Prostate gland (tissue), 2 donors: Measurements from ENCODE around the gene CEP112. TPM values are rescaled to one million over a fixed set of nuclear protein-coding genes. Genes with fewer than 3 reads are reported as not detected.

Experiments
- DNase-seq: peaks from one replicate; pipeline ENCODE4 v3.0.0-alpha.2; 2019; ENCODE audit warnings: low spot score
- H3K27ac ChIP-seq, 2 donors: fragments of 200-600 bp; sonication (generic); 2 replicates each; pipeline ENCODE4 v1.5.1; 2017 to 2019
- H3K27me3 ChIP-seq: fragments of 200-600 bp; sonication (generic); replicated peaks from 2 replicates; pipeline ENCODE4 v1.5.1; 2019; ENCODE audit not compliant: insufficient read depth
- H3K36me3 ChIP-seq, 2 donors: fragments of 200-600 bp; sonication (generic); 1 replicate in 1 of 2; 2 replicates in 1 of 2; pipeline versions ENCODE4 v1.5.1 to v1.8.1; 2017 to 2019
- H3K4me1 ChIP-seq: fragments of 200-600 bp; sonication (generic); replicated peaks from 2 replicates; pipeline ENCODE4 v1.5.1; 2019
- H3K4me3 ChIP-seq, 2 donors: fragments of 200-600 bp; sonication (generic); 2 replicates each; pipeline ENCODE4 v1.5.1; 2017 to 2019
- H3K9me3 ChIP-seq: fragments of 200-600 bp; sonication (generic); 2 replicates; pipeline ENCODE4 v1.5.1; 2017
- POLR2A ChIP-seq: fragments of 450-650 bp; IDR thresholded peaks from one replicate; pipeline ENCODE4 v1.6.1; 2016; ENCODE audit warnings: antibody characterized with exemption, mild to moderate bottlenecking
- POLR2AphosphoS5 ChIP-seq: sonication (generic); formaldehyde crosslinking; IDR thresholded peaks from one replicate; pipeline ENCODE4 v1.6.1; 2017; ENCODE audit warnings: antibody characterized with exemption
- WGBS: methylation state at CpG from one replicate; pipeline ENCODE4 v1.1.5; 2018; 5-methylcytosine and 5-hydroxymethylcytosine counted together
- intact Hi-C: fragments of 100-400 bp; cut with DNase I; formaldehyde crosslinking; loops from one replicate; pipeline ENCODE4 v1.14.2; 2022
- total RNA-seq, 2 donors: library from RNA; depleted of rRNA; stranded (reverse); fragments of >200 nt; gene quantifications; one replicate each; pipeline ENCODE4 v1.1.0, GENCODE V29; 2016
- TF ChIP-seq, protein P1 (sequence below), 4 experiments: fragments of 200-600 bp in 2 of 4; fragments of 450-650 bp in 2 of 4; sonication (generic) in 2 of 4; IDR thresholded peaks; 1 replicate in 3 of 4; 2 replicates in 1 of 4; pipeline ENCODE4 v1.5.1; 2016 to 2019; ENCODE audit warnings: antibody characterized with exemption in 4 of 4, mild to moderate bottlenecking in 2 of 4, moderate library complexity in 2 of 4

CEP112 gene
- total RNA-seq, 2 donors from 2014 or later: 2.3 to 22.8 TPM

GRCh38 chr17:65627891-65628643, 563.9 kb downstream of the CEP112 start:
- no peak overlapping the region for H3K4me3 ChIP-seq
- WGBS: 12% methylated on average over 17 of the region's 17 CpGs
- H3K4me1 ChIP-seq: peaks cover 6% of the 10 kb centered on the region
- H3K27ac ChIP-seq: peak overlapping the region; percentile 4 to 51
- no peaks in the 10 kb centered on the region for H3K36me3 ChIP-seq
- intact Hi-C loops: no loop called here
- H3K9me3 ChIP-seq: no peaks in the 10 kb centered on the region
- TF ChIP-seq POLR2AphosphoS5 (peak; percentile 83), POLR2A (no peak)
- TF ChIP-seq, protein P1, sequence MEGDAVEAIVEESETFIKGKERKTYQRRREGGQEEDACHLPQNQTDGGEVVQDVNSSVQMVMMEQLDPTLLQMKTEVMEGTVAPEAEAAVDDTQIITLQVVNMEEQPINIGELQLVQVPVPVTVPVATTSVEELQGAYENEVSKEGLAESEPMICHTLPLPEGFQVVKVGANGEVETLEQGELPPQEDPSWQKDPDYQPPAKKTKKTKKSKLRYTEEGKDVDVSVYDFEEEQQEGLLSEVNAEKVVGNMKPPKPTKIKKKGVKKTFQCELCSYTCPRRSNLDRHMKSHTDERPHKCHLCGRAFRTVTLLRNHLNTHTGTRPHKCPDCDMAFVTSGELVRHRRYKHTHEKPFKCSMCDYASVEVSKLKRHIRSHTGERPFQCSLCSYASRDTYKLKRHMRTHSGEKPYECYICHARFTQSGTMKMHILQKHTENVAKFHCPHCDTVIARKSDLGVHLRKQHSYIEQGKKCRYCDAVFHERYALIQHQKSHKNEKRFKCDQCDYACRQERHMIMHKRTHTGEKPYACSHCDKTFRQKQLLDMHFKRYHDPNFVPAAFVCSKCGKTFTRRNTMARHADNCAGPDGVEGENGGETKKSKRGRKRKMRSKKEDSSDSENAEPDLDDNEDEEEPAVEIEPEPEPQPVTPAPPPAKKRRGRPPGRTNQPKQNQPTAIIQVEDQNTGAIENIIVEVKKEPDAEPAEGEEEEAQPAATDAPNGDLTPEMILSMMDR (IDR thresholded peaks at IDR 0.05): no peak
- peak; percentile 85 for DNase-seq
- H3K27me3 ChIP-seq: no peaks in the 10 kb centered on the region

GRCh38 chr17:65627108-65627507, 564.8 kb downstream of the CEP112 start:
- Histone ChIP-seq H3K9me3 (no peaks in the 10 kb centered on the region), H3K4me1 (peaks cover 6% of the 10 kb centered on the region), H3K27me3 (no peaks in the 10 kb centered on the region), H3K36me3 (no peaks in the 10 kb centered on the region), H3K27ac (no peak overlapping the region), H3K4me3 (no peak overlapping the region)
- intact Hi-C loops: no loop called here
- DNase-seq: no peak
- TF ChIP-seq, protein P1 (IDR thresholded peaks at IDR 0.05): no peak
- no peak for TF ChIP-seq POLR2AphosphoS5
- TF ChIP-seq POLR2A: no peak
- 86% methylated on average over 5 of the region's 5 CpGs for WGBS

DNA sequence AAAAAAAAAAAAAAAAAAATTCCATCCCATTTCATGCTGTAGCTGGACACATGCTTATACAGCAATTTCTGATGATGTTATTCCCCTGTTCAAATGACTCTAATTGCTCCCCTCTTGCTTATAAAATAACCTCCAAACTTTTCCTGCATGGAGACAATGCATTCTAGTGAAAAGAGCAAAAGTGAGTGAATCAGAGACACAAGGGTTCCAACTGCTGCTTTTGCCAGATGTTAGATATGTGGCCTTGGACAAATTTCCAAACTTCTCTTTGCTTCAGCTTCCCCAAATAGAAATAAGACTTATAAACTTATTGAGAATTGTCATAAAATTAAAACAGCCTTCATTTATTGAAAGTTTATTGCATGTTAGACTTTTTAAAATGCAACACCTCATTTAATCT, 565.5 kb downstream of the CEP112 start:
- H3K9me3 ChIP-seq: no peaks in the 10 kb centered on the region
- no peaks in the 10 kb centered on the region for H3K27me3 ChIP-seq
- intact Hi-C loops: no loop called here
- no peak for DNase-seq
- no peaks in the 10 kb centered on the region for H3K36me3 ChIP-seq
- H3K4me1 ChIP-seq: peaks cover 6% of the 10 kb centered on the region
- no peak overlapping the region for H3K4me3 ChIP-seq
- no peak overlapping the region for H3K27ac ChIP-seq
- no peak for TF ChIP-seq POLR2AphosphoS5
- TF ChIP-seq, protein P1 (IDR thresholded peaks at IDR 0.05): no peak
- TF ChIP-seq POLR2A: no peak

- DNase-seq: no peak
- H3K4me3 ChIP-seq: no peak overlapping the region
- H3K9me3 ChIP-seq: no peaks in the 10 kb centered on the region
- no peaks in the 10 kb centered on the region for H3K4me1 ChIP-seq
- no peaks in the 10 kb centered on the region for H3K27me3 ChIP-seq
- TF ChIP-seq, protein P1 (IDR thresholded peaks at IDR 0.05): no peak
- TF ChIP-seq POLR2A: no peak
- 73% methylated on average over 1 of the region's 1 CpG for WGBS
- H3K36me3 ChIP-seq: no peaks in the 10 kb centered on the region
- intact Hi-C loops: no loop called here
- H3K27ac ChIP-seq: no peak overlapping the region
Observed at GRCh38 chr17:65618516-65618915, 573.4 kb downstream of the CEP112 start.

DNA sequence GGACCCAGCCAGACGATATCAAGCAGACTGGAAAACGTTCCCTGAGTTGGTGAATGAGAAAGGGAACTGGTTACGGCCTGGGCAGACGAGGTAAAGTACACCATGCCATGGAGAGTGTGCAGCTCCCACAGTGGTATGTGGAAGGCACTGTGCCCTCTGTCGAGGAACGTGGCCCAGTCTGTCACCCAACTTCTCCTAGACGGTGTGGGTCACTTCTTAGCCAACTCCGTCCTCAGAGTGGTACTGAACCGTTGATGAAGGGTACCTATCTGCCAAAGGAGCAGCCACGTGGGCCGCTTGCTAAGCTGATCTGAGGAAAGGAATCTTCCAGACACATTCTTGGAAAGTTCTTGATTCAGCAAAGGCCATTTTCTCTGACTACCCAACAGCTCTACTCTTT, 574.4 kb downstream of the CEP112 start:
- intact Hi-C loops: no loop called here
- no peak for TF ChIP-seq POLR2AphosphoS5
- no peak for TF ChIP-seq POLR2A
- TF ChIP-seq, protein P1 (IDR thresholded peaks at IDR 0.05): no peak
- Histone ChIP-seq H3K4me3 (no peak overlapping the region), H3K9me3 (no peaks in the 10 kb centered on the region), H3K27ac (no peak overlapping the region), H3K4me1 (no peaks in the 10 kb centered on the region), H3K36me3 (no peaks in the 10 kb centered on the region), H3K27me3 (no peaks in the 10 kb centered on the region)
- 96% methylated on average over 11 of the region's 11 CpGs for WGBS
- DNase-seq: no peak
